ENCODE measurements around the gene NUCKS1.

DNA sequence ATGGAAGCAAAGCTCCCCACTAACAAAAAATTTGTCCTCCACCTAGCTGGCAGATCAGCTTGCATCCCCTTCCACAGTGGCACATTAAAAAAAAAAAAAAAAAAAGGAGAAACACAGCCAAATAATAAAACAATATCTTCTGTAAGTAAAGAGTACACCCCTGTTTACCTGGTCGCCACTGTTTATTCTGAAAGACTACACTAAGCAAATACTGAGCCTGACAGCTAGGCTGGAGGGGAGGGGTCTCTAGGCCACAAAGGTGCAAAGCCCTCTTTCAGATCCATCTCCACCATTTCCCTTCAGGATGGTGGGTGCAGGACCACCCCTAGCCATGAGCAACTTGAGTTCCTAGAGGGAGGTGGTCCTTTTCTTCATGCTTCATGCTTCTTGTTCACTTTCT, 46.9 kb downstream of the NUCKS1 start:
- TF ChIP-seq, protein P1, sequence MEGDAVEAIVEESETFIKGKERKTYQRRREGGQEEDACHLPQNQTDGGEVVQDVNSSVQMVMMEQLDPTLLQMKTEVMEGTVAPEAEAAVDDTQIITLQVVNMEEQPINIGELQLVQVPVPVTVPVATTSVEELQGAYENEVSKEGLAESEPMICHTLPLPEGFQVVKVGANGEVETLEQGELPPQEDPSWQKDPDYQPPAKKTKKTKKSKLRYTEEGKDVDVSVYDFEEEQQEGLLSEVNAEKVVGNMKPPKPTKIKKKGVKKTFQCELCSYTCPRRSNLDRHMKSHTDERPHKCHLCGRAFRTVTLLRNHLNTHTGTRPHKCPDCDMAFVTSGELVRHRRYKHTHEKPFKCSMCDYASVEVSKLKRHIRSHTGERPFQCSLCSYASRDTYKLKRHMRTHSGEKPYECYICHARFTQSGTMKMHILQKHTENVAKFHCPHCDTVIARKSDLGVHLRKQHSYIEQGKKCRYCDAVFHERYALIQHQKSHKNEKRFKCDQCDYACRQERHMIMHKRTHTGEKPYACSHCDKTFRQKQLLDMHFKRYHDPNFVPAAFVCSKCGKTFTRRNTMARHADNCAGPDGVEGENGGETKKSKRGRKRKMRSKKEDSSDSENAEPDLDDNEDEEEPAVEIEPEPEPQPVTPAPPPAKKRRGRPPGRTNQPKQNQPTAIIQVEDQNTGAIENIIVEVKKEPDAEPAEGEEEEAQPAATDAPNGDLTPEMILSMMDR (IDR thresholded peaks at IDR 0.05) = no peak
- no peak for TF ChIP-seq POLR2A (IDR thresholded peaks at IDR 0.05)

Data from ovary (tissue), 3 donors.